ENCODE measurements around the gene MYO1D.
A peak's percentile ranks its signal among the peaks of the same experiment; 100 is the strongest.
"Not testable (repeated sequence)": the region's sequence is repeated elsewhere in the genome, so short reads cannot be mapped to it uniquely, and the experiment has no call there.

The MYO1D gene

GRCh38 chr17:32673964-32674363, 203.0 kb downstream of the MYO1D start:
- no peak for DNase-seq (ENCODE audit: low read depth in 2 of 2)

GRCh38 chr17:32672711-32673110, 204.2 kb downstream of the MYO1D start:
- DNase-seq (ENCODE audit: low read depth in 2 of 2): no peak

- no peak for DNase-seq (ENCODE audit: low read depth in 2 of 2)
Observed at GRCh38 chr17:32671896-32672295, 205.0 kb downstream of the MYO1D start.

GRCh38 chr17:32664936-32665583, 211.9 kb downstream of the MYO1D start:
- no peak for DNase-seq (ENCODE audit: low read depth in 2 of 2)

- DNase-seq (ENCODE audit: low read depth in 2 of 2): no peak
Observed at GRCh38 chr17:32660496-32660985, 216.4 kb downstream of the MYO1D start.

GRCh38 chr17:32659419-32659842, 217.5 kb downstream of the MYO1D start:
- peak; percentile 31 to 67 for DNase-seq (ENCODE audit: low read depth in 2 of 2)

GRCh38 chr17:32658470-32659418, 218.2 kb downstream of the MYO1D start:
- no peak for DNase-seq (ENCODE audit: low read depth in 2 of 2)

- no peak for DNase-seq (ENCODE audit: low read depth in 2 of 2)
Observed at GRCh38 chr17:32656886-32657285, 220.0 kb downstream of the MYO1D start.

- no peak for DNase-seq (ENCODE audit: low read depth in 2 of 2)
Observed at GRCh38 chr17:32654324-32654723, 222.6 kb downstream of the MYO1D start.

- DNase-seq (ENCODE audit: low read depth in 2 of 2): no peak
Observed at GRCh38 chr17:32651084-32651483, 225.8 kb downstream of the MYO1D start.

GRCh38 chr17:32648450-32648849, 228.5 kb downstream of the MYO1D start:
- no peak for DNase-seq (ENCODE audit: low read depth in 2 of 2)

- DNase-seq (ENCODE audit: low read depth in 2 of 2): no peak
Observed at GRCh38 chr17:32646941-32647340, 230.0 kb downstream of the MYO1D start.

- DNase-seq (ENCODE audit: low read depth in 2 of 2): not testable (repeated sequence)
Observed at GRCh38 chr17:32641514-32641913, 235.4 kb downstream of the MYO1D start.

- no peak for DNase-seq (ENCODE audit: low read depth in 2 of 2)
Observed at GRCh38 chr17:32636598-32637218, 240.2 kb downstream of the MYO1D start.

GRCh38 chr17:32634167-32634566, 242.8 kb downstream of the MYO1D start:
- DNase-seq (ENCODE audit: low read depth in 2 of 2): no peak

- no peak for DNase-seq (ENCODE audit: low read depth in 2 of 2)
Observed at GRCh38 chr17:32631341-32632096, 245.4 kb downstream of the MYO1D start.

- no peak for DNase-seq (ENCODE audit: low read depth in 2 of 2)
Observed at GRCh38 chr17:32629563-32630190, 247.2 kb downstream of the MYO1D start.

- no peak for DNase-seq (ENCODE audit: low read depth in 2 of 2)
Observed at GRCh38 chr17:32628271-32629044, 248.5 kb downstream of the MYO1D start.

- no peak for DNase-seq (ENCODE audit: low read depth in 2 of 2)
Observed at GRCh38 chr17:32627239-32627996, 249.5 kb downstream of the MYO1D start.

GRCh38 chr17:32626379-32626791, 250.5 kb downstream of the MYO1D start:
- no peak for DNase-seq (ENCODE audit: low read depth in 2 of 2)

Measured in stimulated activated CD4-positive, alpha-beta T cell treated with anti-CD3 and anti-CD28 coated beads, Interleukin-12 subunit alpha, Interleukin-12 subunit beta, amount 100 ng/mL, for 24 hours (primary cell).